GM12891 (cell line): ENCODE results near the gene TMEM255A.

ENCODE experiments used
- PAX5 ChIP-seq: IDR thresholded peaks from 2 replicates; pipeline ENCODE4 v1.6.1; 2011; ENCODE audit warnings: low read length, moderate library complexity, mild to moderate bottlenecking; ENCODE audit not compliant: insufficient read depth, severe bottlenecking
- POLR2A ChIP-seq: IDR thresholded peaks from 2 replicates; pipeline ENCODE4 v1.6.1; 2011; ENCODE audit warnings: low read depth, low read length, control low read depth
- POLR2AphosphoS5 ChIP-seq: IDR thresholded peaks from 2 replicates; pipeline ENCODE4 v1.6.1; 2011; ENCODE audit warnings: low read depth, low read length, control low read depth
- POU2F2 ChIP-seq: IDR thresholded peaks from 2 replicates; pipeline ENCODE4 v1.6.1; 2011; ENCODE audit warnings: low read depth, mild to moderate bottlenecking, control low read depth, low read length, moderate library complexity
- SPI1 ChIP-seq: IDR thresholded peaks from 2 replicates; pipeline ENCODE4 v1.6.1; 2011; ENCODE audit warnings: low read depth, low read length, control low read depth
- TAF1 ChIP-seq: IDR thresholded peaks from 2 replicates; pipeline ENCODE4 v1.6.1; 2011; ENCODE audit warnings: low read depth, low read length, control low read depth

GRCh38 chrX:120301497-120301896 lies 9.8 kb downstream of the TMEM255A start:
- TF ChIP-seq TAF1 = no peak
- TF ChIP-seq POLR2AphosphoS5 = no peak
- no peak for TF ChIP-seq POLR2A
- TF ChIP-seq SPI1 = no peak
- no peak for TF ChIP-seq POU2F2
- no peak for TF ChIP-seq PAX5
